Keratinocyte (primary cell): Measurements from ENCODE around the gene AKAP8L. TPM values are rescaled to one million over a fixed set of nuclear protein-coding genes. Genes with fewer than 3 reads are reported as not detected.

ENCODE experiments used
- DNase-seq: peaks from one replicate; pipeline ENCODE4 v3.0.0-alpha.2; 2011; ENCODE audit warnings: low read depth, missing footprints, low spot score
- FAIRE-seq: peaks from 2 replicates; lab custom pipeline; 2011; peaks lifted over from hg19 to GRCh38; lab: Jason Lieb, UNC
- H2AFZ ChIP-seq: 2 replicates; pipeline ENCODE4 v1.6.0; 2012; ENCODE audit warnings: low read length, control low read depth, inconsistent platforms; ENCODE audit not compliant: control insufficient read depth
- H3K27ac ChIP-seq: 2 replicates; pipeline ENCODE4 v1.5.1; 2011; ENCODE audit warnings: low read length; ENCODE audit not compliant: control insufficient read depth, insufficient read depth
- H3K27me3 ChIP-seq: 3 replicates; pipeline ENCODE4 v1.6.0; 2011; ENCODE audit warnings: low read length; ENCODE audit not compliant: control insufficient read depth, insufficient read depth; ENCODE audit errors: extremely low read depth
- H3K36me3 ChIP-seq, 2 experiments: 2 replicates in 1 of 2; 3 replicates in 1 of 2; pipeline ENCODE4 v1.5.1; 2011; ENCODE audit warnings: low read length in 2 of 2, mild to moderate bottlenecking in 1 of 2; ENCODE audit not compliant: control insufficient read depth in 2 of 2, insufficient read depth in 2 of 2; ENCODE audit errors: extremely low read depth in 1 of 2
- H3K4me1 ChIP-seq: 3 replicates; pipeline ENCODE4 v1.5.1; 2011; ENCODE audit warnings: low read length; ENCODE audit not compliant: control insufficient read depth, insufficient read depth; ENCODE audit errors: extremely low read depth
- H3K4me2 ChIP-seq: 3 replicates; pipeline ENCODE4 v1.6.0; 2011; ENCODE audit warnings: low read depth, low read length; ENCODE audit not compliant: control insufficient read depth, insufficient read depth; ENCODE audit errors: extremely low read depth
- H3K4me3 ChIP-seq, 3 experiments: fragments of 200-600 bp in 1 of 3; sonication (generic) in 1 of 3; 2 replicates in 2 of 3; 3 replicates in 1 of 3; pipeline ENCODE4 v1.5.1; 2011 to 2016; ENCODE audit warnings: low read length in 3 of 3, mild to moderate bottlenecking in 3 of 3, control low read depth in 2 of 3, inconsistent platforms in 1 of 3, low read depth in 1 of 3, mixed read lengths in 1 of 3, mixed run types in 1 of 3, moderate library complexity in 1 of 3; ENCODE audit not compliant: control insufficient read depth in 2 of 3, insufficient read depth in 2 of 3; ENCODE audit errors: extremely low read depth in 1 of 3
- H3K79me2 ChIP-seq: 2 replicates; pipeline ENCODE4 v1.6.0; 2012; ENCODE audit warnings: low read length; ENCODE audit not compliant: control insufficient read depth, insufficient read depth
- H3K9ac ChIP-seq: 3 replicates; pipeline ENCODE4 v1.6.0; 2011; ENCODE audit warnings: low read length; ENCODE audit not compliant: control insufficient read depth, insufficient read depth; ENCODE audit errors: extremely low read depth
- H3K9me1 ChIP-seq: 3 replicates; pipeline ENCODE4 v1.6.0; 2011; ENCODE audit warnings: low read length; ENCODE audit not compliant: control insufficient read depth, insufficient read depth; ENCODE audit errors: extremely low read depth
- H3K9me3 ChIP-seq: 2 replicates; pipeline ENCODE4 v1.5.1; 2012; ENCODE audit warnings: low read depth, low read length; ENCODE audit not compliant: control insufficient read depth
- H4K20me1 ChIP-seq: 3 replicates; pipeline ENCODE4 v1.6.0; 2011; ENCODE audit warnings: low read length; ENCODE audit not compliant: control insufficient read depth, insufficient read depth; ENCODE audit errors: extremely low read depth
- EZH2 ChIP-seq: IDR thresholded peaks from one replicate; pipeline ENCODE4 v1.6.1; 2012; ENCODE audit warnings: inconsistent platforms, mild to moderate bottlenecking, low read length, moderate library complexity
- dilution Hi-C: fragments of 300-500 bp; cut with MboI; formaldehyde crosslinking; loops from one replicate; pipeline ENCODE4 v1.7.0; 2020; ENCODE audit warnings: low sequenced_read_pairs; ENCODE audit not compliant: extremely low pct_ligation_motif_present
- polyA plus RNA-seq, 5 experiments: library from polyadenylated mRNA; depleted of rRNA in 3 of 5; stranded (reverse) in 3 of 5; stranded (forward) in 1 of 5; unstranded in 1 of 5; fragments of >200 nt; gene quantifications; 1 replicate in 1 of 5; 2 replicates in 3 of 5; 3 replicates in 1 of 5; pipeline versions ENCODE4 v1.2.1 to v1.2.3, GENCODE V29; 2011 to 2012; ENCODE audit warnings: missing spikeins in 2 of 5, low read depth in 1 of 5, low replicate concordance in 1 of 5
- TF ChIP-seq, protein P1 (sequence below), 3 experiments: IDR thresholded peaks in 1 of 3; conservative IDR thresholded peaks in 1 of 3; optimal IDR thresholded peaks in 1 of 3; 2 replicates in 2 of 3; 3 replicates in 1 of 3; pipeline versions ENCODE3 to v1.5.1; 2011; ENCODE audit warnings: low read length in 3 of 3, mild to moderate bottlenecking in 3 of 3, moderate library complexity in 2 of 3, control low read depth in 1 of 3, inconsistent platforms in 1 of 3; ENCODE audit not compliant: insufficient read depth in 2 of 3; ENCODE audit errors: extremely low read depth in 1 of 3

Gene AKAP8L
- polyA plus RNA-seq, 1 donor (not counting 4 experiments of a cell fraction or from before 2014, with no cell fraction given): 48.2 TPM

DNA sequence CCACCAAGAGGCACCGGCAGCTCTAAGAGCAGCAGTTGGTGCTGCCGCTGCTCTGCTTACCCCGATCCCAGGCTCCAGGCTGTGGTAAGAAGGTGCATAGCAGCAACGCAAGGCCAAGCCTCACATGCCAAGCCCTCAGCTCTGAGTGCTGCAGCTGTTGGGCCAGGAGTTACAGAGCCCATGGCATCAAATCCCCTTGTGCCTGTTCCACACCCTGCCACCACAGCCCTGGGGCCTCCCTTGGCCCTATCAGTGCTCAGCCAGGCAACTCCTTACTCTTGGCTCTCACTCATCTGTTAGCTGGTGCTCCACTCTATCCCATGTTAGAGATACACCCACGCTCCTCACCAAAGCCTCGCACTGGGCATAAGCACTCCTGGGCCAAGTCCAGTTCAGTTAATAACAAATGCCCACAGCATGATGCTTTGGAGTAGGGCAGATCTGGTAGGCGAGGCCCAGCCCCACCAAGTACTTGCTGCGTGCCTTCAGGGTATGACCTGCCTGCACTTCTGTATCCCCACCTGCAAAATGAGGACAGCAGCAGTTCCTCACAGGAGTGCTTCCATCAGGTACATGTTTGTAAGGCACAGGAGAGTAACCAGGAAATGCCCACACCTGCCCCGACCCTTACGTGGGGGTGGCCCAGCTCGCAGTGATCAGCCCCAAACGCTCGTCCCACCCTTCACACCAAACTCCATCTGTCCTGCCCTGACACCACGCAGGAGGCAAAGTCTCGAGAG, 16.2 kb downstream of the AKAP8L start:
- Histone ChIP-seq H3K36me3 (peaks cover 46 to 49% of the 10 kb centered on the region in 2 experiments), H3K9me3 (no peaks in the 10 kb centered on the region), H3K27me3 (no peaks in the 10 kb centered on the region), H3K4me3 (no peak overlapping the region), H4K20me1 (peaks cover 7% of the 10 kb centered on the region), H2AFZ (no peak overlapping the region), H3K27ac (no peak overlapping the region), H3K9ac (no peak overlapping the region), H3K4me1 (peaks cover 6% of the 10 kb centered on the region), H3K4me2 (no peak overlapping the region), H3K79me2 (peaks cover 66% of the 10 kb centered on the region), H3K9me1 (no peaks in the 10 kb centered on the region)
- dilution Hi-C loops: no loop called here
- FAIRE-seq (no peak), DNase-seq (no peak)
- TF ChIP-seq, protein P1, sequence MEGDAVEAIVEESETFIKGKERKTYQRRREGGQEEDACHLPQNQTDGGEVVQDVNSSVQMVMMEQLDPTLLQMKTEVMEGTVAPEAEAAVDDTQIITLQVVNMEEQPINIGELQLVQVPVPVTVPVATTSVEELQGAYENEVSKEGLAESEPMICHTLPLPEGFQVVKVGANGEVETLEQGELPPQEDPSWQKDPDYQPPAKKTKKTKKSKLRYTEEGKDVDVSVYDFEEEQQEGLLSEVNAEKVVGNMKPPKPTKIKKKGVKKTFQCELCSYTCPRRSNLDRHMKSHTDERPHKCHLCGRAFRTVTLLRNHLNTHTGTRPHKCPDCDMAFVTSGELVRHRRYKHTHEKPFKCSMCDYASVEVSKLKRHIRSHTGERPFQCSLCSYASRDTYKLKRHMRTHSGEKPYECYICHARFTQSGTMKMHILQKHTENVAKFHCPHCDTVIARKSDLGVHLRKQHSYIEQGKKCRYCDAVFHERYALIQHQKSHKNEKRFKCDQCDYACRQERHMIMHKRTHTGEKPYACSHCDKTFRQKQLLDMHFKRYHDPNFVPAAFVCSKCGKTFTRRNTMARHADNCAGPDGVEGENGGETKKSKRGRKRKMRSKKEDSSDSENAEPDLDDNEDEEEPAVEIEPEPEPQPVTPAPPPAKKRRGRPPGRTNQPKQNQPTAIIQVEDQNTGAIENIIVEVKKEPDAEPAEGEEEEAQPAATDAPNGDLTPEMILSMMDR (optimal IDR thresholded peaks at IDR 0.05 in 1 of 3, IDR thresholded peaks at IDR 0.05 in 1 of 3, conservative IDR thresholded peaks at IDR 0.05 in 1 of 3; ENCODE audit: extremely low read depth in 1 of 3, insufficient read depth in 2 of 3, low read length in 3 of 3): no peak
- no peak for TF ChIP-seq EZH2

DNA sequence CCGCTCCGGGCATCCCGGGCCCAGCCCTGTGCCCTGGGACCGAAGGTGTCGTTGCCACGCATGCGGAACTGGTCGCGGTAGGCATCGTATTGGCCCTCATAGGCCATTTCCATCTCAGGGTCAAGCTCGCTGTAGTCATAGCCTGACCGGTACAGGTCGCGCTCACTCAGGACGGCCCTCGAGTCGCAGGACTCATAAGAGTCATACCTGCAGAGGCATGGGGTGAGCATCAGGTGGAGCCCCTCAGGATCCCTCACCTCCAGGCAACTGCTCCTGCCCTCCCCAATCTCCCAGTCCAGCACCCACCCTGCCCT, 17.4 kb downstream of the AKAP8L start:
- Histone ChIP-seq H3K27ac (no peak overlapping the region), H3K4me2 (no peak overlapping the region), H3K9me1 (no peaks in the 10 kb centered on the region), H4K20me1 (peaks cover 7% of the 10 kb centered on the region), H3K36me3 (peaks cover 57 to 61% of the 10 kb centered on the region in 2 experiments), H3K27me3 (no peaks in the 10 kb centered on the region), H3K79me2 (peaks cover 61% of the 10 kb centered on the region), H2AFZ (no peak overlapping the region), H3K4me1 (no peaks in the 10 kb centered on the region), H3K4me3 (no peak overlapping the region), H3K9me3 (no peaks in the 10 kb centered on the region), H3K9ac (no peak overlapping the region)
- FAIRE-seq (no peak), DNase-seq (no peak)
- dilution Hi-C loops: no loop called here
- TF ChIP-seq, protein P1 (optimal IDR thresholded peaks at IDR 0.05 in 1 of 3, IDR thresholded peaks at IDR 0.05 in 1 of 3, conservative IDR thresholded peaks at IDR 0.05 in 1 of 3; ENCODE audit: extremely low read depth in 1 of 3, insufficient read depth in 2 of 3, low read length in 3 of 3): no peak
- TF ChIP-seq EZH2: no peak
